ENCODE data around the gene HOXA11.

Gene HOXA11

DNA sequence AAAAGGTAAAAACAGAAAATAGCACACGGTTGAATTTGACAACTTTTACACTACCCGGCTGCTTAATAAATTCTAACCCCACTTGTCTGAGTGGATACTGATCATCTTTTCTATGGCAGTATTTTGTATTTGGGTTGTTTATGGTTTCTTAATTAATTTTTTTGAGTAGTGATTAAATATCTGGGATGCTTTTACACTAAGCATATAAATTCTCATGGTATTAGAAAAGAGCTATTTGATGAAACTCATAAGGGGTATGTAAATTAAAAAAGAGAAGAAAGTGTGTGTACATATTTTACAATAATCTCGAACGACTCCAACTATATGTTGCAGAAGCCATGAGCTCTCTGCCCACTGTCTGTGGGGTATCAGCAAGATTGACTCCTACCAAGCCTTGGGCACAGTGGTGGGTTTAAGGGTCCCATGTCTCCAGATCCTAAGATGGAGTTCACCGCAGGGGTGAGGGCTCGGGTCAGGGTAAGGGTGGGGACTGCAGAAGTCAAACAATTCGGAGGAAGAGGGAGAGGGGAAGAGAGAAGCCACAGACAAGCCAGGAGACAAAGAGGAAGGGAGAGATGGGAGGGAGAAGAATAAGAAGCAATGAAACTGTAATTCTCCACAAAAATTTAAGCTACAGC lies 22.4 kb upstream of the HOXA11 start:
- DNase-seq (ENCODE audit: low spot score) (no peak), FAIRE-seq (no peak)

DNA sequence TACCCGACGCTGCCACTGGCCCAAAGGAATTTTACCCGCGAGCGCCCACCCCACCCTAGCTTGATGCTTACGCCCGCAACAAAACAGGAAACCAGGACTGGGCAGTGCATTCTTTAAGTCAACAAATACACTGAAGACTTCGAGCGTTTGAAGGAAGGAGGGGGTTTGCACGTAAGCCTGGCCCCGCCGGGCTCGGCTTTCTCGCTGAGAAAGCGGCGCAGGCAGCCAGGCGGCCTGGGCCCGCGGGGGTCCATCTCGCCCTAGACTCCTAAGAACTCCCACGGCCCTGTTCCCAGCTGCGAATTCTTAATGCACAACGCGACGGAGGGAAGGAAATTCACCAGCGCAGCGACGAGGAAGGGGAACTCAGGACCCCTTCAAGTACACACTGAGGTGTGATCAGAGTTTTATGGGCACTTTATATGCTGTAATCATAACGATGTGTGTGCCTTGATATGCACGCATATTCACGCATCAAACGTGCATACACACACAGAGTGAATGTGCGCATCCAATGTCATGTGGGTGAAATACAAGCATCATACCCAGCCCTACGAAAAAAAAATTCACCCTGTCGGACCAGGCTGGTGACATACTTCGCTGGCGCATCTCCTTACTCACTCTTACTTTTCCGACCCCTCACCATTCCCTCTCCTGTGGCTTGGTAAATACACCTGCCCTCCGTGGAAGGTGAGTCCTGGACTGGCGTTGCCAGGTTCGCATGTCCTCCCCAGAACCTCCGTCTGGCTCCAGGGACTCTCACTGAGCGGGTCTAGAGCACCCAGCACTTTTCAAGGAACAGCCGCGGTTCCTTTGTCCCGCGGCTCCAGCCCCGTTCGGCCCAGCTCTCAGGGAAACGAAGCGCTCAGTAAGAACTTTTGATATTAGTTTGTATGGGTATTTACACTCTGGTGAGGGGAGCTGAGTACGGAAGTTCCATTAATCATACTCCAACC lies 20.6 kb upstream of the HOXA11 start:
- no peak for DNase-seq (ENCODE audit: low spot score)
- FAIRE-seq = no peak

DNA sequence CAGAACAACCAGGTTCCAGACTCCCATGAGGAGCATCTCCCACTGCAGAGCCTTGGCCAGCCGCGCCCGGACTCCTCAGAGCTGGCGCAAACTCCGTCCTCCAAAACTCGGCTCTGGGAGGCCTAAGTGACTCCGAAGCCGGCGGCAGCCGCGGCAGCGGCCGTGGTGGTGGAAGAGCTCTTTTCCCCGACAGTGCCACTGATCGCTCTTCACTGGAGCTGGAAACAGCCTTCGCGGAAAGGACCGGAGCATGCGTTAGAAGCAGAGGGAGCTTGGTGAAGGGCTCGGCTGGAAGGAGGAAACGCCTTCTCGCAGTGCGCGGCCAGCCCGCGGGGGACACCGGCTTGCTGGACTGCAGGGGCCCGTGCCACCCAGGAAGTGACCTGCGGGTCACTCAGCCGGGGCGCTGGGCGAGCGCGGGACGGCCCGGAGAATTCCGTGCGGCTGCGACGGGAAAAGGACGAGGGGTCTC lies 19.9 kb upstream of the HOXA11 start:
- no peak for FAIRE-seq
- no peak for DNase-seq (ENCODE audit: low spot score)

DNA sequence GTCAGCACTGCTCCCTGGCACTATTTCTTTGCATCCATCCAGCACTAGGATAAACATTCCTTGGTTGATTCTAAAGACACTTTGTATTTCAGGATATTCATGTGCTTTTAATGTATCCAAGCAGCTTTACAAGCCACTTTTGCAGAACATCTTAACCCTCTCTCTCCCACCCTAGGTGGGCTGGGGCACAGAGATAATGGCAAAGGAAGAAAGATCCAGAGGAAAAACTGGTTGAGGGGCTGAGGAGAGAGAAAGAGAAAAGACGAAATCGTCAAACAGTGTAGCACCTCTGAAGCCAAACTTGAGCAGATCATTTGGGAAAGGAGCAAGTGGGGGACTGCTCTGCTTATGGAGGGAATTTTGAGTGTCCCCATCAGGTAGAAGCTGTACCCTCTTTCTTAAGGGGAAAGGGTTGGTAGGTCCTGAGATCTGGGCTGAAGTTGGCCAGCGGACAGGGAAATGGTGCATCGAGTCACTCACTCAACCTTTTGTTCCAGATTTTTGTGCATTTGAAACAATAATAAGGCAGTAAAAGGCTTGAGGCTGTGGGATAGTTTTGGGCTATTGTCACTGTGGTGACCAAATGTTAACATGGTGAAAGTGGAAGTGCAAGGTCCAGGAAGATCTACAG lies 19.0 kb upstream of the HOXA11 start:
- FAIRE-seq = no peak
- no peak for DNase-seq (ENCODE audit: low spot score)

DNA sequence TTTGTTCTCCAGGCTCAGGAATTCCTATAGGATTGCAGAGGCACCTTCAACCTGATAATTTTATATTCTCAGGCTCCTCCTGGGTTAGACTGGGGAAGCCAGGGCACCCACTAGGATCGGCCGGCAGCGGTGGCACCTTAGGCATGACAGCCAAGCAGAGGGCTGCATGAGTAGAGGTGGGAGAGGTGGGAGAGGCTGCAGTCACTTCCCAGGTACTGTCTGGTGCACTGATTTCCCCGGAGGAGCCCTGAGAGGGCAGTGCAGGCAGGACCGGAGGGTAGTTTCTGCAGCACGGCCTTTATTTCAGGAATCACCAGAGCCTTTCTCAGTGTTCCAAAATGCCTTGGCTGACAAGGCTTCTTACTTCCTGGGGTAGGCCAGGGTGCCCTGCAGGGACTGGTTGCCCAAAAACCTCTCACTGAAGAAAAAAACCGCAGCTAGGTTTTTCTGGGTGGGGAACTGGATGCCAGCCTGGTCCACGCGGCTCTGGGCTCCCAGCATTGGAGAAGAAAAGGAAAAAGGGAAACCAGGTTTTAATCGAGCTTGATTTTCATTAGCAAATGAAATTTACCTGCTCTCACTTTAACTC lies 18.4 kb upstream of the HOXA11 start:
- DNase-seq (ENCODE audit: low spot score) (no peak), FAIRE-seq (no peak)

DNA sequence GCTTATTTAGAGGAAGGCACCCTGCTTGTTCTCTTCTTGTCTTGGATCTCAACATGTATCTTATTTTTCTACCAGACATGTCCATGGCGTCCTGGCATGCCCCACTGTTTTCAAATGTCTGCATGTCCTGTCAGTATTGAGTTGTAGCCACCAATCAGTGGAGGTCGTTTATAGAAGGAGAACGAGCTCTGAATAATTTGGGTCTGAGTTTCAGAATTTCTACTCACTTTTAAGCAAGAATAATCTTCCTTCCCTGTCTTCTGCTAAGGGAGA lies 17.8 kb upstream of the HOXA11 start:
- FAIRE-seq = no peak
- DNase-seq (ENCODE audit: low spot score) = no peak

DNA sequence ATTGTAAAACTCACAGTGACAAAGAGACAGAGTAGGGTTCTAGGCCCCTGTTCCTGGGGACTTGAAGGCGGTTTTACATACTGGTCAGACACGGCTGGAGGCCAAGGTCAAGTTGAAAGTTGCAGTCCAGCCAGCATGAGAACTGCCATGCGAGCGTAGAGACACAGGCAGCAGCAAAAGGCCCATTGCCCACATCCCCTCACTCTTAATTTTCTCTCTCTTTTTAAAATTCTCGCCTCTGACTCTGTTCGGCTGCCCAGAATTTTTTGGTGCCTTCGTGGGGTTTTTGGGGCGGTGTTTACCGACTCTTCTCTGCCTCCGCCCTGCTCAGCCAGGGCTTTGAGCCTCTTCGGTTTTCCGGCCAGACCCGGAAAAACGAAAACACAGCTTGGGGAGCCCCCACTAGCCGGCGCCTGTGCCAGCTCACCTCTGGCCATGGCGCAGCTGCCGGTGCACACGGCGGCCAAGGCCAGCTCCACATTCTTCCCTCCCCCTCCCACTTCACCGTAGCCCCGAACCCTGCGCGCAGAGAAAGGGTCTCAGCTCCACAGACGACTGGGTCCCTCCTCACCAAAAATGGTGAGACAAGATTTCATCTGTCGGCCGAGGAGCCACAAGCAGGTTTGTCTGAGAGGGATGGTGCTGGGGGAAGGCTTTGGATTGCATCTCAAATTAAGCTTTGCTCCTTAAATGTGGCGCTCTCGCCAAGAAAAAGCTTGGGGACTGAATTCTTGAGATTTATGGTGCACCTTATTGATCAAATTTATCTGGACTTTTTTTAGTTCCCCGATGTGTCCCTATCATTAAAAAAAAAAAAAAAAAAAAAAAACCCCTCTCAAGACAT lies 17.2 kb upstream of the HOXA11 start:
- FAIRE-seq (no peak), DNase-seq (ENCODE audit: low spot score) (no peak)

DNA sequence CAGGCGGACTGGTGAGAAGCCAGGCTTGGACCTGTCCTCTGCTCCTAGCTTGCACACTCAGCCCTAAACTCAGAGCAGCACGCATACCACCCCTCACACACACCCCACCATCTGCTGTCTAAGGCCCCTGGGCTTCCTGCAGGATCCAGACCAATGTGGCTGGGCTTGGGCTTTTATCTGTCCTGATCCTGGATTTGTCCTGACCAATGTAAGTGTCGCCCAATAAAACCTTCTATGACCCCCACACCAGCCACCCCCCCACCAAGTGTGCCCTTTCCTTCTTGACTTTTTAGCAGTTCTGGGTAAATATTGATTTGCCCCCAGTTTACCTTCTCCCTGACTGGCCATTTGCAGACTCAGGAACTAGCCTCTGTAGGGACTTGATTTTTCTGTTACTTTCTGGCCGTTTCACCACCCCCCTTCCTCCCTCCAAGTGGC lies 16.6 kb upstream of the HOXA11 start:
- DNase-seq (ENCODE audit: low spot score) = no peak
- no peak for FAIRE-seq

DNA sequence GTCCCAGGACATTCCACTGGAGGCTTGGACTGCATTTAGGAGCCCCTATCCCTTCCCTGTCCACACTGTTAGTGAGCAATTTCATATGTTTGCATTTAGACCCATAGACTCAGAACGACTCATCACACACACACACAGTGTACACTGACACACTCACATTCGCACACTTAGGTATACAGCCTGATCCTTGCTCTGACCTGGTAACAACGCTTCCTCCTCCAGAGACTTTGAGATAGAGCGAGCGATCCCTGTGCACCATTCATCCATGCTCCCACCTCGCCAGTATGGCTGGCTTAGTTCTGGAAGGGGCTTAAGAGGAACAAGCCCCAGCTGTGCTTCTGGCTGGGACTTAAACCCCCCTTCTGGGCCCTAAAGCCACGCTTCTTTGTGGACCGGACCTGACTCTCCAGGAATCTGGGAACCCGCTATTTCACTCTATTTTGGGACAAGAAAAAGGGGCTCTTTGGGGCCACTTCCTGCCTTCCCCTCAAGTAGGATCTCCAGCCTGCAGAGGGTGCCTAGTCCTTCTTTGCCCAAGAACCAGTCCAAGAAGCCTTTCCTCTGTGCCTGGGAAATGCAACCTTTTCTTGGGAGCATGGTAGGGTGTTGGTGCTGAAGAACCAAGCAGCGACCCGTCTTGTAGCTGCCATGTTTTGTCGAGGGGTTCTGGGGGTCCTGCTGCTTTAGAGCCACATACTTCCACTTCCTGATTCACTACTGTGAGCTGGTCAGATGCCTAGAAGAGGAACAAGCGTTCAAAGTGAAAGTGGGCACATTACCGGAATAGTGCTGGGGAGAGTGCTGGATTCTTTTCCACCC lies 15.9 kb upstream of the HOXA11 start:
- no peak for FAIRE-seq
- no peak for DNase-seq (ENCODE audit: low spot score)

DNA sequence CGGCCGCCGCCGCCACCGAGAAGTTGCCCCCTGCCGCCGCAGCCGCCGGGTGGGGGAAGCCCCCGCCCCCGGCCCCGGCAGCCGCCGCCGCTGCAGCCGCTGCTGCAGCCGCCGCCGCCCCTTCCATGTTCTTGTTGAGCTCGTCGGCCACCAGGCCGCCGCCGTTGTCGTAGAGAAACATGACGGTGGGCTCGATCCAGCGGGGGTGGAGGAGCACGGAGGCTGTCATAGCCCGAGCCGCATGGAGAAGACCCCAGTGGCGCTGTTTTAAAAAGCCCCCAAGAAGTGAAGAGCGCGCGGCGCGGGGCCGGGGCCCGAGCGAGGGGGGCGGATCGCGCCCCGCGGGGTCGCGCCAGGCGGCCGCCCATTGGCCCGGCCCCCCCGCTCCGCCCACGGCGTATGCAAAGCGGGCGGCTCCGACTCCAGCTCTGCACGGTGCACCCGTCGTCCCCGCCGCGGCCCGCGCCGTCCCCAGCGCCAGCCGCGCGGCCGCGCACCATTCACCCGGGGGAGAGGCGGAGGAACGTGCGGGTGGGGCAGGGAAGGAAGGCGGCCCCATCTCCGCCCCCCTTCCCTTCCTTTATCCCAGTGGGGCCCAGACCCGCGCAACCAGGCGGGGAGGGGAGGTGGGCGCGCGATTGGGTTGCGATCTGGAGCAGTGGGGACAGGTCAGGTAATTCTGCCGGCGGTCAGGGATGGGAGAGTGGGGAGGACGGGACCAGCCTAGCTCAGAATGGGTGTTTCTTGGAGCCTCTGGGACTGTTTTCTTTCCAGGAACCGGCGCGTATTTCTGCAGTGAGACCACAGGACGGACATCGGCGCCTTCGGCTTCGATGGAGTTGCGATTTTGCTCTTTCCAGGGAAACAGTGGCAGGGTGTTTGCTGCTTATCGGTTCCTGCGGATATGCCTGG lies 15.1 kb upstream of the HOXA11 start, which contains the start of gene HOXA13:
Gene HOXA13 (minus strand): TSS at position 243 of the 912 bp plus-strand sequence. CDS start 14 bp downstream, at position 229.
- DNase-seq (ENCODE audit: low spot score) (no peak), FAIRE-seq (no peak)

DNA sequence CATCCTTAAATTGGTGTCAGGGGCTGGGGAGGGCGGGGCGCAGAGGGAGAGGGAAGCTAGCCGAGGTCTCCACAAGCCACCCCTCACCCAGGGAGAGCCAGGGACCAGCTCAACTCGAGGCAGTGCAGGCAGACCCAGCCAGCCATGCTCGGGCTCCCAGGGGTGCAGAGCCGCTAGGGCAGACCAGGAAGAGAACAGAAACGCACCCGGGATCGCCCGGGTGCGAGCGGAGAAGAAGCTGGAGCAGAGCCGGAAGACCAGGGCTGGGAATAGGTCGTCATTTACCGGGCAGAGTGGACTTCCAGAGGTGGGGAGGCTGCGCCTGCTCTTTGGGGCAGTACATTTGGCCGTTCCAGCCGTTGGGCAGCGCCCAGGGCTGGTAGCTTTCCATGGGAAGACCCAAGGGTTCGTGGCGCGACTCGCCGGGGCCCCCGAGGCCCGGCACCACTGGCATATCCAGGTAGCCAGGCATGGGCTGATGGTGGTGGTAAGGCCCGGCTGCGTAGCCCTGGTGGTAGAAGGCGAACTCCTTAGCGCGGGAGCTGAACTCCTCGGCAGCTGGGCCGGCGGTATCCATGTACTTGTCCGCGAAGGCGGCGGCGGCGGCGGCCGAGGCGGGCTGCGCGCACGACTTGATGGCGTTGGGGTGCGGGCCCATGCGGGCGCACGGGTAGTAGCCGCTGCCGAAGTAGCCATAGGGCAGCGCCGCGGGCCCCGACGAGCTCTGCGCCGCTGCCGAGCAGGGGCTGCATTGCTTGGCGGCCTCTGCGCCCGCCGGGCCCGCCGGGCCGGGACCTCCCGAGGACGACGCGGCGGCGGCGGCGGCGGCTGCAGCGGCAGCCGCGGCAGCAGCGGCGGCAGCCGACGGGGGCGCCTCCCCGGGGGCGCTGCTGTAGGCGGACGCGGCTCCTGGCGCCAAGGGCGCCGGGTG lies 14.1 kb upstream of the HOXA11 start:
- no peak for DNase-seq (ENCODE audit: low spot score)
- FAIRE-seq = no peak

DNA sequence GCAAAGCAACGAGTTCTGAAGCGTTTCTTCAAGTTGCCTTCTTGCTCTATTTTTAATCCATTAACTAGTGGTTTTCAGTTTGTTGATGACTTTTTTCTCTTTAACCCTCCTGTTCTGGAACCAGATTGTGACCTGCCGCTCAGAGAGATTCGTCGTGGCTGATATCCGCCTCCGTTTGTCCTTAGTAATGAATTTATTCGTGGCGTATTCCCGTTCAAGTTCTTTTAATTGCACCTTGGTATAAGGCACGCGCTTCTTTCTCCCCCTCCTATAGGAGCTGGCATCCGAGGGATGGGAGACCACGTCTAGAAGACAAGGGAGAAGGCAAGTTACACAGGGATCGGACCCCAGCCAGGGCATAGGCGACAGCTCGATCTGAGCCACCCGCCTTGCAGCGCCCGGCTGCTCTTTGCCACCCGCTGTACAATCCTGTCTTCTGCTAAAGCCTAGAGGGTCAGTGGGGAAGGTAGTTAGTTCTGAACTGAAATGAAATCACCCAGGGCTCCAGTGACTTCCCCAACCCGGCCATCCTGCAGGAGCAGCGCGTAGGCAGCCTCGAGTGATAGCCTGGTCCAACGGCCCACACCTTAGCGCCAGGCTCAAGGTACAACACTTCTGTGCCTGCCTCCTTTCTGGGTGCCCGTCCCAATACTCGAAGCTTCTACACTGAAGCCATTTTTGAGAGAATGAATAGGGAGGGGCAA lies 13.3 kb upstream of the HOXA11 start:
- FAIRE-seq = no peak
- DNase-seq (ENCODE audit: low spot score) = no peak

DNA sequence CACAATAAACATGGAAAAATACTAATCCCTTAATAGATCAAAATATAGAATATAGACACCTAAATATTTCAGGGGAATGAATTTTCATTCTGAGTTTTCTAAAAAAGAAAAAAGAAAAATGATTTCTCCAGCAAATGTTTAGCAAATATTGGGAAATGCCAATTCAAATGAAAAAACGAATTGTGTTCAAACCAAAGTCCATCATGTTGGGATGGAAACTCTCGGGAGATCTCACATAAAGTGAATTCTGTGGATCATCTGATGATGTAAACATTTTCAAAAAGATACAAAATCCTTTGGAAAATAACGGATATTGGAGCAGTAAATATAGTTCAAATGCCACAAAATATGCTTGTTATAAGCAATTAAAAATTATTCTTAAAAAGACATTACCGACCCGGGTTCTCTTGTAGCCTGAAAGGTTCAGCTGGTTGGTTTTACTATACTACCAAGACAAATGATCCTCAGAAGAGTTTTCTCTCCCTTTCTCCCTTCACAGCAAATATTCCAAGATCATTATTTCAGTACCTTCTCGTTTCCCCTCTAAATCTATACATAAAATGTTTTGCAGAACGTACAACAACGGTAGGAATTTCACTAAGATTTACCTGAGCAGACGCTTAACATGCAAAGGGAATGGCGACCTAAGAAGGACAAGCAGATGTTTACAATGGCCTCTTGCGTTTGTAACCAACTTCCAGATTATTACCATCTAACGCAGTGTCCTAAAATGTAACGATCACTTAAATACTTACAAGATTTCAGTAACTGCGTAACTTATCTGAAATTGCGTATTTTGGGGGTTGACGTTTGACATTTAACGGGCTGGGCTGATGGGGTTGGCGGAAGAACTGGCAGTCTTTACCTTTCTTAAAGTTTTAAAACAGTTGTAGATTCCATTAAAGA lies 12.4 kb upstream of the HOXA11 start:
- FAIRE-seq = no peak

DNA sequence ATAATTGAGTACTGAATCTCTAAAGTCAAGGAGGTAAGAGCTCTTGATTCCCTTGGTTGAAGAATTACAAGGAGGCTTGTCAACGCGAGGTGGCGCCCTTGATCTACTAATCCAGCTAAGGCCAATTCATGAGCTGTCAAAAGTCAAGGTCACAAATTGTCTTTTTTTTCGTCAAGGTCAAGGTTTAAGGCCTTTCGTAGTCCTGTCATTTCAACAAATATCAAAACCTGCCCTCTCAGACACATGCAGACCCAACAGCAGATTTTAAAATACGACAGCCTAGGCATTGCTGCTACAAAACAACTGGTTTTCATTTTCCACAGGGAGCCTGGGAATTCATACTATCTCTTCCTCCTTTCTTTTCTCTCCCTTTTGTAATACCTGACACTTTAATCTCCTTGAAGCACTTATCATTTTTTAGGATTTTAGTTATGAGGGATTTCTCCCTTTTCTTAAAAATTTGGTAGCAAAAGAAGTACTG lies 11.3 kb upstream of the HOXA11 start:
- FAIRE-seq (peak; percentile 77), DNase-seq (ENCODE audit: low spot score) (peak; percentile 43)

More for the DNA sequence above, 12.4 kb upstream of the HOXA11 start:
- DNase-seq (ENCODE audit: low spot score) = no peak

DNA sequence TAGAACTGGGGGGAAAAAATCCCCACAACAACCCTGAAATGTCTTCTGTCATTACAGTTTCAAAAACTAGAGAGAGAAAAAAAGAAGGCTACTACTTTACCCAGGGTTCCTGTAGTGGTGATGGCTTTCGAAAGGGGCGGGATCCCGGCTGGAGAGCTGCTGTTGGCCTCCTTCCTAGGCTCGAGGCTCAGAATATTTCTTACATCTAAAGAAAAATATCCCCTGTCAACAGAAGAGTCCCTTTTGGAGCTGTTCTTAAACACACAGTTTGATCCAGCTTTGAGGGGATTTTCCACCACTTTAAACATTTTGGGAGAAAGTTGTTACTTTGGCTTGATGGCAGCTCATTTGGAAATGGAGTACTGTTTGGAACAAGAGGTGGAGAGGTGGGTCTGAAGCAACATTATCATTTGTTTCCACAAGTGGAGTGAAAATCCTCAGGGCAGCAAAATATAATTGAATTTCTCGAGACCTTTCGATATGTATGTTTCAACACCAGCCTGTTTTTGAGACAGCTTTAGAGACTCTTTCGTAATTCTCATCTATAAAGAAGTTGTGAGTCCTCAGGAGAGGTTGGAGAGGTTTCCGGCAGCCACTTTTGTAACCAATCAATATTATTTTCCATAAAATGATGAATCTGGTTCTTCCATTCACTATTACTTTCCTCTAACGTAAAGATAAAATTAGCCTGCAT lies 9.8 kb upstream of the HOXA11 start:
- FAIRE-seq (no peak), DNase-seq (ENCODE audit: low spot score) (no peak)

DNA sequence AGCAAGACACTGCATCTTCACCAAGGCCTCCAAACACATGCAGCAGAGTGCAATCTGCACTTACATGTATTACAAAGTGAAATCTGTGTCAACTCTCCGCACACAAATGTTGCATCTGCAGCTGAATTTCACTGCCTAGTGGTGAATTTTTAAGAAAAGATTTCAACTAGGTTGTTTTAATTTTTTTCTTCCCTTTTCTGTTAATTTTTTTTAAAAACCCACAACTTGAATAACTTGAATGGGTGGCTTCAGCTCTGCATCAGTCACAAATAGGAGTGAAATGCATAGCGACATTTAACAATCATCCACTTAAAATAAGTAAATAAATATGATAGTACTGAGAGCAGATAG lies 8.9 kb upstream of the HOXA11 start:
- no peak for FAIRE-seq
- DNase-seq (ENCODE audit: low spot score) = no peak

Data from RCC 7860 (cell line).